Breast epithelium (tissue), 4 donors: ENCODE measurements around the gene ZNF394. TPM values are rescaled to one million over a fixed set of nuclear protein-coding genes. Genes with fewer than 3 reads are reported as not detected.

Experiments used
- DNase-seq, 2 donors: peaks; one replicate each; pipeline ENCODE4 v3.0.0-alpha.2; 2019; ENCODE audit warnings: low spot score in 2 of 2
- H3K27ac ChIP-seq, 2 donors: fragments of 200-600 bp; sonication (generic) in 1 of 2; one replicate each; pipeline ENCODE4 v1.5.1; 2016 to 2019; ENCODE audit warnings: mild to moderate bottlenecking in 1 of 2
- H3K27me3 ChIP-seq, 2 donors: fragments of 200-600 bp; sonication (generic) in 1 of 2; one replicate each; pipeline versions ENCODE4 v1.5.1 to v1.6.0; 2017 to 2019; ENCODE audit warnings: control low read depth in 1 of 2, mild to moderate bottlenecking in 1 of 2
- H3K36me3 ChIP-seq: fragments of 200-600 bp; one replicate; pipeline ENCODE4 v1.5.1; 2019
- H3K4me1 ChIP-seq, 2 donors: fragments of 200-600 bp; sonication (generic); one replicate each; pipeline ENCODE4 v1.5.1; 2016 to 2019; ENCODE audit warnings: control low read depth in 1 of 2
- H3K4me3 ChIP-seq, 3 donors: fragments of 200-600 bp; sonication (generic); 1 replicate in 2 of 3; 2 replicates in 1 of 3; pipeline ENCODE4 v1.5.1; 2016 to 2019; ENCODE audit warnings: mild to moderate bottlenecking in 3 of 3, moderate library complexity in 2 of 3
- H3K9me3 ChIP-seq, 2 donors: fragments of 200-600 bp; sonication (generic) in 1 of 2; one replicate each; pipeline ENCODE4 v1.5.1; 2016 to 2019; ENCODE audit warnings: control low read depth in 1 of 2
- CTCF ChIP-seq, 3 donors: fragments of 450-650 bp; IDR thresholded peaks; one replicate each; pipeline ENCODE4 v1.5.1; 2016 to 2017; ENCODE audit warnings: antibody characterized with exemption in 3 of 3, mild to moderate bottlenecking in 3 of 3, moderate library complexity in 3 of 3
- POLR2A ChIP-seq: fragments of 450-650 bp; IDR thresholded peaks from one replicate; pipeline ENCODE4 v1.6.1; 2016; ENCODE audit warnings: antibody characterized with exemption, mild to moderate bottlenecking, moderate library complexity
- POLR2AphosphoS5 ChIP-seq, 3 donors: sonication (generic); formaldehyde crosslinking; IDR thresholded peaks; one replicate each; pipeline ENCODE4 v1.6.1; 2017; ENCODE audit warnings: antibody characterized with exemption in 3 of 3
- intact Hi-C: fragments of 100-400 bp; cut with DNase I; formaldehyde crosslinking; loops from one replicate; pipeline ENCODE4 v1.15.1; 2023; ENCODE audit warnings: low total_unique reads
- total RNA-seq, 3 donors: library from RNA; depleted of rRNA; stranded (reverse); fragments of >200 nt; gene quantifications; one replicate each; pipeline ENCODE4 v1.1.0, GENCODE V29; 2016

Gene ZNF394
- total RNA-seq, 3 donors from 2014 or later = 42.2 to 58.7 (median 58.3) TPM

DNA sequence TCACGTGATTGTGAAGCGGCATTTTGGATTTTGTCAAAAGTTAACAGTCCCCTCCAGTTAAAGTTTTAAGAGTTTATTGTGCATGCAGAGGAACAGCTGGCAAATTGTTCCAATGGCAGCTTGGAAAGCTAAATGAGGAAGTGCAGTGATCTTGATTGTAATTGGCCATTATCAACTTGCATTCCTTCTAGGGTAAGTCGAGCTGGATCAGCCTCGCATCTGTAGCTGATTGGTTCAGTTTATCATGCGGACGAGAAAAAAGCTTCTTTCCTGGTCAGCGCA, 26.8 kb downstream of the ZNF394 start:
- Histone ChIP-seq H3K4me1 (peaks cover 0 to 8% of the 10 kb centered on the region in 2 donors), H3K27ac (peak overlapping the region in 1 of 2 donors; percentile 86), H3K36me3 (no peaks in the 10 kb centered on the region), H3K4me3 (peak overlapping the region; percentile 64 to 86 (median 78)), H3K27me3 (no peaks in the 10 kb centered on the region), H3K9me3 (no peaks in the 10 kb centered on the region)
- DNase-seq = no peak
- no peak for TF ChIP-seq POLR2AphosphoS5 (IDR thresholded peaks at IDR 0.05)
- TF ChIP-seq POLR2A = no peak
- no peak for TF ChIP-seq CTCF (IDR thresholded peaks at IDR 0.05)
- intact Hi-C loops = no loop called here

DNA sequence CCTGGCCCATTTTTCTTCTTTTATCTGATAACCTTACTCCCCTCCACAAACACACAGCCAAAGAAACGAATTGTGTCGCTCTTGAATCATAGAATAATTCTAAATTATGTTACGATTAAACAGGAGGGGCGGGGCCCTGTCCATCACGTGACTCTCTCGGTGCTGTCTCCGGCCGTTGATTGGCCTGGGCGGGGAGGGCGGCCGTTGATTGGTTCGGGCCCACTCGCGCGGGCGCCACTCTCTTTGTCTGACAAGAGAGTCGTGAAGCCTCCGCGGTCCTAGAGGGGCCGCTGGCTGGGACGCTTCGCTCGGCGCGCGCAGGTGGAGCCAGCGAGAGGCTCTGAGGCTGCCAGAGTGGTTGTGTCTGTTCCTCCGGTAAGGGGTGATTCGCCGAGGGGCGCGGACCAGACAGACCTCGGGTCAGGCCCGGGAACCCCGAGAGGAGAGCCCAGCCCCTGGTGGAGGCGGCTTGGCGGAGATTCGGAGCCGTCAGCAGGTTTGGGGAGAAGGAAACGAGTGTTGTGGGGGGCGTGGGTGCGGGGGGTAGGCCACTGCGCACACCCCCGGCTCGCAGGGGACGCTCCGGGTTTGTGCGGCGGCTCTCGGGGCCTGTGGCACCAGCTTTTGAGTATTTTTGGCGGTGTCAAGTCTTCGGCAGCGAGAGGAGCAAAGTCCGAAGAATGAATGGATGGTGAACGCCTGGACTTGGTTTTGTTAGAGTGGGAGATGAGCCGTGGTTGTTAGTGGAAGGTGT, 27.3 kb downstream of the ZNF394 start, which contains the start of gene ZNF789:
Gene ZNF789 (plus strand): TSS at position 330 of the 754 bp plus-strand sequence. CDS start 3,567 bp downstream, outside the sequence.
- Histone ChIP-seq H3K9me3 (no peaks in the 10 kb centered on the region), H3K27ac (peak within 1 kb of the TSS; percentile 86 to 92), H3K27me3 (no peaks in the 10 kb centered on the region), H3K36me3 (no peaks in the 10 kb centered on the region), H3K4me1 (peaks cover 0 to 8% of the 10 kb centered on the region in 2 donors), H3K4me3 (peak within 1 kb of the TSS; percentile 64 to 86 (median 78))
- DNase-seq = peak; percentile 99
- peak in 1 of 3 donors; percentile 13 for TF ChIP-seq CTCF (IDR thresholded peaks at IDR 0.05)
- peak; percentile 34 to 58 (median 38) for TF ChIP-seq POLR2AphosphoS5 (IDR thresholded peaks at IDR 0.05)
- no peak for TF ChIP-seq POLR2A
- intact Hi-C loops = no loop called here

DNA sequence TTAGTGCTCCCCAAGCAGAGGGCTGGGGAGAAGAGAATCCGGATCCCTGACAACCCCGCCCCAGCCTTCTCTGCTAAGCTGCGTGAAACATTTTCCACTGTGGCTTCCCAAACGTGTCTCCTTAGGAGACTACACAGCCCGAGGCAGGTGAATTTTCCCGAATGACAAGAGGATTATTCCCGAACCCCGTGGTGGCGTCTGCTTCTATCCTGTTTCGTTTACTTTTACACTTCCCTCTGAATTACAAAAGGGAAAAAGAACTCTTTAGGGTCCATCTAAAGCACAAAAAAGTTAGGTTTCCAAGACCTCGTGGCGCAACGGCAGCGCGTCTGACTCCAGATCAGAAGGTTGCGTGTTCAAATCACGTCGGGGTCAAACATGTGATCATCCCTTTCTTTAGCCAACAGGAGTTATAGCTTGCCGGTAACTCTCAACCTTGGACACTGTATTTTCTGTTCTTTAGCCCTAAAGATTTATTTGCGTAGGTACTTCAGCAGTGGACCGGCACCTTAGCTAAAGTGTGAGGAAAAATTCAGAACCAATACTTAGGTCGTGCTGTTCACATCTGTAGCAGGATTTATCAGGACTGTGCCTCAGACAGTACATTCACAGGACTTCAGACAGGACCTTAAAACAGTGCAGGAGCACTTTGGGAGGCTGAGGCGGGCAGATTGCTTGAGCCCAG, 30.6 kb downstream of the ZNF394 start:
- Histone ChIP-seq H3K36me3 (no peaks in the 10 kb centered on the region), H3K4me1 (peaks cover 0 to 14% of the 10 kb centered on the region in 2 donors), H3K4me3 (peak overlapping the region; percentile 7 to 27 (median 22)), H3K27me3 (no peaks in the 10 kb centered on the region), H3K9me3 (no peaks in the 10 kb centered on the region), H3K27ac (peak overlapping the region; percentile 67 to 92)
- intact Hi-C loops = no loop called here
- TF ChIP-seq POLR2A (no peak), POLR2AphosphoS5 (IDR thresholded peaks at IDR 0.05) (no peak), CTCF (IDR thresholded peaks at IDR 0.05) (no peak)
- DNase-seq = no peak

DNA sequence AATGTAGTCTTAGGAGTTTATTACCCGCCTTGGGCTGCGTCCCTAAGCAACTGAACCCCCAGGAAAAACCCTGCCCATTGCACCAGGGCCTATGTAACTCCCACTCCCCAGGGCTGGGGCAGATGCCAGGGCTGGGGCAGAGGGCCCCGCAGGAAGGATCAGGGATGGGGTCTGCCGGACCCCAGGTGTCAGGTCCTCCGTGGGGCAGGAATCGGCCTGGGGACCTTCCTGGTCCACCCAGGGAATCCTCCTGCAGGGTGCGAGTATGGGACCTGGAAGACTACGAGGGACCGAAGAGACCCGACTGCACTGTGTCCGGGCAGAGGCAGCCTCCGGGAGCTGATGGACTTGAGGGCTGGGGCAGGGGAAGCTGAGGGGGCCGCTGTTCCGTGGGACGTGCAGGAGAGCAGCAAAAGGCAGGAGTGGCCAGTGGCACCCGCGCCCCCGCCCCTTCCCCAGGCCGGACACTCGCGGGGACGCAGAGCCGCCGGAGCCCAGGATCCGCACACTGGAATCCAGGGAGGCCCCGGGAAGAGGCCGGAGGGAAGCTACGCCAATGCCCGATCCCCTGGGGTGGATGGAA, 31.7 kb downstream of the ZNF394 start:
- no peak for DNase-seq
- intact Hi-C loops = no loop called here
- TF ChIP-seq POLR2A (no peak), POLR2AphosphoS5 (IDR thresholded peaks at IDR 0.05) (no peak), CTCF (IDR thresholded peaks at IDR 0.05) (no peak)

GRCh38 chr7:99465421-99465768, 34.7 kb downstream of the ZNF394 start:
- no peaks in the 10 kb centered on the region for H3K27me3 ChIP-seq
- peak overlapping the region; percentile 90 to 94 for H3K27ac ChIP-seq
- peaks cover 0 to 6% of the 10 kb centered on the region in 2 donors for H3K4me1 ChIP-seq
- no peaks in the 10 kb centered on the region for H3K36me3 ChIP-seq
- peak overlapping the region; percentile 72 to 98 (median 96) for H3K4me3 ChIP-seq
- TF ChIP-seq POLR2AphosphoS5 (IDR thresholded peaks at IDR 0.05) = no peak
- no peak for TF ChIP-seq POLR2A
- no peak for TF ChIP-seq CTCF (IDR thresholded peaks at IDR 0.05)
- no peak for DNase-seq
- intact Hi-C loops = no loop called here
- no peaks in the 10 kb centered on the region for H3K9me3 ChIP-seq

More for the DNA sequence above, 31.7 kb downstream of the ZNF394 start:
- H3K27ac ChIP-seq = no peak overlapping the region
- H3K4me3 ChIP-seq = no peak overlapping the region
- H3K9me3 ChIP-seq = no peaks in the 10 kb centered on the region
- H3K4me1 ChIP-seq = peaks cover 0 to 10% of the 10 kb centered on the region in 2 donors
- H3K27me3 ChIP-seq = no peaks in the 10 kb centered on the region
- no peaks in the 10 kb centered on the region for H3K36me3 ChIP-seq
